ENCODE data around the gene RELT.

Gene RELT

GRCh38 chr11:73401924-73402833 lies 26.0 kb downstream of the RELT start:
- Histone ChIP-seq H3K9me3 (ENCODE audit: control insufficient read depth, low read length) (no peaks in the 10 kb centered on the region), H3K27me3 (replicated peaks; ENCODE audit: control insufficient read depth, insufficient read depth, low read length) (no peaks in the 10 kb centered on the region), H3K36me3 (ENCODE audit: control insufficient read depth, insufficient read depth, low read length, severe bottlenecking) (peaks cover 10% of the 10 kb centered on the region), H3K4me1 (ENCODE audit: control insufficient read depth, insufficient read depth, low read length) (peaks cover 33% of the 10 kb centered on the region), H3K9ac (ENCODE audit: low read length) (no peak overlapping the region), H3K4me3 (ENCODE audit: low read length) (peak overlapping the region; percentile 7)
- DNase-seq (ENCODE audit: low read depth), result no peak

GRCh38 chr11:73402834-73403185 lies 26.6 kb downstream of the RELT start:
- Histone ChIP-seq H3K9ac (ENCODE audit: low read length) (no peak overlapping the region), H3K9me3 (ENCODE audit: control insufficient read depth, low read length) (no peaks in the 10 kb centered on the region), H3K27me3 (replicated peaks; ENCODE audit: control insufficient read depth, insufficient read depth, low read length) (no peaks in the 10 kb centered on the region), H3K4me3 (ENCODE audit: low read length) (no peak overlapping the region), H3K4me1 (ENCODE audit: control insufficient read depth, insufficient read depth, low read length) (peaks cover 28% of the 10 kb centered on the region), H3K36me3 (ENCODE audit: control insufficient read depth, insufficient read depth, low read length, severe bottlenecking) (peaks cover 15% of the 10 kb centered on the region)
- peak; percentile 30 for DNase-seq (ENCODE audit: low read depth)

- no peak for DNase-seq (ENCODE audit: low read depth)
- Histone ChIP-seq H3K36me3 (ENCODE audit: control insufficient read depth, insufficient read depth, low read length, severe bottlenecking) (peaks cover 18% of the 10 kb centered on the region), H3K4me1 (ENCODE audit: control insufficient read depth, insufficient read depth, low read length) (peaks cover 28% of the 10 kb centered on the region)
Measured at GRCh38 chr11:73403541-73403940, 27.3 kb downstream of the RELT start.

GRCh38 chr11:73404048-73404447 lies 27.8 kb downstream of the RELT start:
- Histone ChIP-seq H3K36me3 (ENCODE audit: control insufficient read depth, insufficient read depth, low read length, severe bottlenecking) (peaks cover 22% of the 10 kb centered on the region), H3K27me3 (replicated peaks; ENCODE audit: control insufficient read depth, insufficient read depth, low read length) (no peaks in the 10 kb centered on the region), H3K4me3 (ENCODE audit: low read length) (no peak overlapping the region), H3K9me3 (ENCODE audit: control insufficient read depth, low read length) (no peaks in the 10 kb centered on the region), H3K4me1 (ENCODE audit: control insufficient read depth, insufficient read depth, low read length) (peaks cover 23% of the 10 kb centered on the region), H3K9ac (ENCODE audit: low read length) (no peak overlapping the region)
- DNase-seq (ENCODE audit: low read depth), result peak; percentile 62

More at GRCh38 chr11:73403541-73403940, 27.3 kb downstream of the RELT start:
- no peak overlapping the region for H3K9ac ChIP-seq (ENCODE audit: low read length)
- no peaks in the 10 kb centered on the region for H3K9me3 ChIP-seq (ENCODE audit: control insufficient read depth, low read length)
- H3K4me3 ChIP-seq (ENCODE audit: low read length), result no peak overlapping the region
- H3K27me3 ChIP-seq (replicated peaks; ENCODE audit: control insufficient read depth, insufficient read depth, low read length), result no peaks in the 10 kb centered on the region

GRCh38 chr11:73404506-73405145 lies 28.4 kb downstream of the RELT start:
- no peak overlapping the region for H3K9ac ChIP-seq (ENCODE audit: low read length)
- no peaks in the 10 kb centered on the region for H3K27me3 ChIP-seq (replicated peaks; ENCODE audit: control insufficient read depth, insufficient read depth, low read length)
- peaks cover 28% of the 10 kb centered on the region for H3K36me3 ChIP-seq (ENCODE audit: control insufficient read depth, insufficient read depth, low read length, severe bottlenecking)
- DNase-seq (ENCODE audit: low read depth), result no peak
- no peaks in the 10 kb centered on the region for H3K9me3 ChIP-seq (ENCODE audit: control insufficient read depth, low read length)
- H3K4me1 ChIP-seq (ENCODE audit: control insufficient read depth, insufficient read depth, low read length), result peaks cover 18% of the 10 kb centered on the region
- H3K4me3 ChIP-seq (ENCODE audit: low read length), result no peak overlapping the region

GRCh38 chr11:73405146-73405510 lies 28.9 kb downstream of the RELT start:
- H3K9ac ChIP-seq (ENCODE audit: low read length), result no peak overlapping the region
- H3K4me3 ChIP-seq (ENCODE audit: low read length), result no peak overlapping the region
- no peaks in the 10 kb centered on the region for H3K9me3 ChIP-seq (ENCODE audit: control insufficient read depth, low read length)
- no peak for DNase-seq (ENCODE audit: low read depth)
- peaks cover 18% of the 10 kb centered on the region for H3K4me1 ChIP-seq (ENCODE audit: control insufficient read depth, insufficient read depth, low read length)
- H3K27me3 ChIP-seq (replicated peaks; ENCODE audit: control insufficient read depth, insufficient read depth, low read length), result no peaks in the 10 kb centered on the region
- H3K36me3 ChIP-seq (ENCODE audit: control insufficient read depth, insufficient read depth, low read length, severe bottlenecking), result peaks cover 29% of the 10 kb centered on the region

- H3K36me3 ChIP-seq (ENCODE audit: control insufficient read depth, insufficient read depth, low read length, severe bottlenecking), result peaks cover 33% of the 10 kb centered on the region
- DNase-seq (ENCODE audit: low read depth), result peak; percentile 55
- no peak overlapping the region for H3K4me3 ChIP-seq (ENCODE audit: low read length)
- H3K27me3 ChIP-seq (replicated peaks; ENCODE audit: control insufficient read depth, insufficient read depth, low read length), result no peaks in the 10 kb centered on the region
- no peaks in the 10 kb centered on the region for H3K9me3 ChIP-seq (ENCODE audit: control insufficient read depth, low read length)
- peaks cover 16% of the 10 kb centered on the region for H3K4me1 ChIP-seq (ENCODE audit: control insufficient read depth, insufficient read depth, low read length)
- no peak overlapping the region for H3K9ac ChIP-seq (ENCODE audit: low read length)
Measured at GRCh38 chr11:73406131-73406530, 29.9 kb downstream of the RELT start.

GRCh38 chr11:73406619-73407018 lies 30.4 kb downstream of the RELT start:
- peaks cover 33% of the 10 kb centered on the region for H3K36me3 ChIP-seq (ENCODE audit: control insufficient read depth, insufficient read depth, low read length, severe bottlenecking)
- no peak overlapping the region for H3K9ac ChIP-seq (ENCODE audit: low read length)
- peaks cover 12% of the 10 kb centered on the region for H3K4me1 ChIP-seq (ENCODE audit: control insufficient read depth, insufficient read depth, low read length)
- no peaks in the 10 kb centered on the region for H3K9me3 ChIP-seq (ENCODE audit: control insufficient read depth, low read length)
- H3K4me3 ChIP-seq (ENCODE audit: low read length), result no peak overlapping the region
- no peaks in the 10 kb centered on the region for H3K27me3 ChIP-seq (replicated peaks; ENCODE audit: control insufficient read depth, insufficient read depth, low read length)
- no peak for DNase-seq (ENCODE audit: low read depth)

GRCh38 chr11:73409431-73409830 lies 33.2 kb downstream of the RELT start:
- no peaks in the 10 kb centered on the region for H3K9me3 ChIP-seq (ENCODE audit: control insufficient read depth, low read length)
- H3K27me3 ChIP-seq (replicated peaks; ENCODE audit: control insufficient read depth, insufficient read depth, low read length), result no peaks in the 10 kb centered on the region
- H3K9ac ChIP-seq (ENCODE audit: low read length), result no peak overlapping the region
- peaks cover 33% of the 10 kb centered on the region for H3K36me3 ChIP-seq (ENCODE audit: control insufficient read depth, insufficient read depth, low read length, severe bottlenecking)
- H3K4me1 ChIP-seq (ENCODE audit: control insufficient read depth, insufficient read depth, low read length), result peaks cover 3% of the 10 kb centered on the region
- H3K4me3 ChIP-seq (ENCODE audit: low read length), result no peak overlapping the region
- DNase-seq (ENCODE audit: low read depth), result no peak

- DNase-seq (ENCODE audit: low read depth), result no peak
- peaks cover 15% of the 10 kb centered on the region for H3K4me1 ChIP-seq (ENCODE audit: control insufficient read depth, insufficient read depth, low read length)
- H3K9ac ChIP-seq (ENCODE audit: low read length), result no peak overlapping the region
- H3K27me3 ChIP-seq (replicated peaks; ENCODE audit: control insufficient read depth, insufficient read depth, low read length), result no peaks in the 10 kb centered on the region
- no peaks in the 10 kb centered on the region for H3K9me3 ChIP-seq (ENCODE audit: control insufficient read depth, low read length)
- H3K36me3 ChIP-seq (ENCODE audit: control insufficient read depth, insufficient read depth, low read length, severe bottlenecking), result peaks cover 30% of the 10 kb centered on the region
- H3K4me3 ChIP-seq (ENCODE audit: low read length), result no peak overlapping the region
Measured at GRCh38 chr11:73410627-73411026, 34.4 kb downstream of the RELT start.

GRCh38 chr11:73411031-73411430 lies 34.8 kb downstream of the RELT start:
- no peaks in the 10 kb centered on the region for H3K9me3 ChIP-seq (ENCODE audit: control insufficient read depth, low read length)
- H3K9ac ChIP-seq (ENCODE audit: low read length), result no peak overlapping the region
- H3K36me3 ChIP-seq (ENCODE audit: control insufficient read depth, insufficient read depth, low read length, severe bottlenecking), result peaks cover 28% of the 10 kb centered on the region
- no peak for DNase-seq (ENCODE audit: low read depth)
- H3K4me1 ChIP-seq (ENCODE audit: control insufficient read depth, insufficient read depth, low read length), result peaks cover 19% of the 10 kb centered on the region
- H3K4me3 ChIP-seq (ENCODE audit: low read length), result no peak overlapping the region
- H3K27me3 ChIP-seq (replicated peaks; ENCODE audit: control insufficient read depth, insufficient read depth, low read length), result no peaks in the 10 kb centered on the region
